ENCODE results near the gene NHLRC4.

DNA sequence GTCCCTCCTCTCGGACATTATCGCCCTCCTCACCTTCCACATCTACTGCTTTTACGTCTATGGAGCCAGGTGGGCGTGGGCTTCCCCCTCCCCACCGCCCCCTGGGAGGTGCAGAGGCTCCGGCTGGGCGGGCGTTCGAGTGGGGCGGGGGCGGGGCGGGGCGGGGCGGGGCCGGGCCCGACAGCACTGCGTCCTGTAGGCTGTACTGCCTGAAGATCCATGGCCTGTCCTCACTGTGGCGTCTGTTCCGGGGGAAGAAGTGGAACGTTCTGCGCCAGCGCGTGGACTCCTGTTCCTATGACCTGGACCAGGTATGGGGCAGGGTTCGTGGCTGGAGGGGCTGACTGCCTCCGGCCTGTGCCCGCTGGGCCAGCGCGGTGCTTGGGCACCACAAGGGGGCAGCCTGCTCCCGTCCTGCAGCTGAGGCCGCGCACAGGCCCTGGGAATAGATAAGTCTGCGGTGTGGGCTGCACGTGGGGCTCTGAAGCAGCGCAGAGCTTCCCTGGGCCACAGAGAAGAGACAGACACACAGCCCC is 12.1 kb downstream of the NHLRC4 start:
- no peak for TF ChIP-seq RFX5 (IDR thresholded peaks at IDR 0.05; ENCODE audit: low read depth, low read length)
- TF ChIP-seq, protein P1, sequence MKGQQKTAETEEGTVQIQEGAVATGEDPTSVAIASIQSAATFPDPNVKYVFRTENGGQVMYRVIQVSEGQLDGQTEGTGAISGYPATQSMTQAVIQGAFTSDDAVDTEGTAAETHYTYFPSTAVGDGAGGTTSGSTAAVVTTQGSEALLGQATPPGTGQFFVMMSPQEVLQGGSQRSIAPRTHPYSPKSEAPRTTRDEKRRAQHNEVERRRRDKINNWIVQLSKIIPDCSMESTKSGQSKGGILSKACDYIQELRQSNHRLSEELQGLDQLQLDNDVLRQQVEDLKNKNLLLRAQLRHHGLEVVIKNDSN (CRISPR knock-in tag; IDR thresholded peaks at IDR 0.05) = peak; percentile 92
- no peak for TF ChIP-seq HMG20A (CRISPR knock-in tag; conservative IDR thresholded peaks at IDR 0.05)
- TF ChIP-seq, protein P2, sequence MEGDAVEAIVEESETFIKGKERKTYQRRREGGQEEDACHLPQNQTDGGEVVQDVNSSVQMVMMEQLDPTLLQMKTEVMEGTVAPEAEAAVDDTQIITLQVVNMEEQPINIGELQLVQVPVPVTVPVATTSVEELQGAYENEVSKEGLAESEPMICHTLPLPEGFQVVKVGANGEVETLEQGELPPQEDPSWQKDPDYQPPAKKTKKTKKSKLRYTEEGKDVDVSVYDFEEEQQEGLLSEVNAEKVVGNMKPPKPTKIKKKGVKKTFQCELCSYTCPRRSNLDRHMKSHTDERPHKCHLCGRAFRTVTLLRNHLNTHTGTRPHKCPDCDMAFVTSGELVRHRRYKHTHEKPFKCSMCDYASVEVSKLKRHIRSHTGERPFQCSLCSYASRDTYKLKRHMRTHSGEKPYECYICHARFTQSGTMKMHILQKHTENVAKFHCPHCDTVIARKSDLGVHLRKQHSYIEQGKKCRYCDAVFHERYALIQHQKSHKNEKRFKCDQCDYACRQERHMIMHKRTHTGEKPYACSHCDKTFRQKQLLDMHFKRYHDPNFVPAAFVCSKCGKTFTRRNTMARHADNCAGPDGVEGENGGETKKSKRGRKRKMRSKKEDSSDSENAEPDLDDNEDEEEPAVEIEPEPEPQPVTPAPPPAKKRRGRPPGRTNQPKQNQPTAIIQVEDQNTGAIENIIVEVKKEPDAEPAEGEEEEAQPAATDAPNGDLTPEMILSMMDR (IDR thresholded peaks at IDR 0.05 in 2 of 3, conservative IDR thresholded peaks at IDR 0.05 in 1 of 3; ENCODE audit: insufficient read depth in 2 of 3, low read depth in 1 of 3, low read length in 3 of 3) = peak; percentile 91 to 95 (median 95)
